Measurements from ENCODE around the gene ABCD1.
"Not testable (repeated sequence)": the region's sequence is repeated elsewhere in the genome, so short reads cannot be mapped to it uniquely, and the experiment has no call there.

ABCD1 gene

GRCh38 chrX:153709726-153710674, 14.7 kb upstream of the ABCD1 start:
- no peak for DNase-seq (ENCODE audit: low spot score)

- DNase-seq (ENCODE audit: low spot score): no peak
Observed at GRCh38 chrX:153714256-153714655, 10.4 kb upstream of the ABCD1 start.

DNA sequence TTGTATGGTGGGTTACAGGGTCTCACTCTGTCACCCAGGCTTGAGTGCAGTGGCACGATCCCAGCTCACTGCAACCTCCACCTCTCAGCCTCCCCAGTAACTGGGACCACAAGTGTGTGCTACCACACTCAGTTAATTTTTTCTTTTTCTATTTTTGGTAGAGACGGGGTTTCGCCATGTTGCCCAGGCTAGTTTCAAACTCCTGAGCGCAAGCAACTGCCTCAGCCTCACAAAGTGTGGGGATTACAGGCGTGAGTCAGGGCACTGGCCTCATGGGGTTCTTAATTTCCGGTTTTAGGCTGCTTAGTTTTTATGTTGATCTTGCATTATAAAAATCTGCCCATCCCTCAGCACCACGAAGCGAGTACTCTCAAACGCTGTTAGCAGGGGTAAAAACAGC, 7.2 kb upstream of the ABCD1 start:
- no peak for DNase-seq (ENCODE audit: low spot score)

DNA sequence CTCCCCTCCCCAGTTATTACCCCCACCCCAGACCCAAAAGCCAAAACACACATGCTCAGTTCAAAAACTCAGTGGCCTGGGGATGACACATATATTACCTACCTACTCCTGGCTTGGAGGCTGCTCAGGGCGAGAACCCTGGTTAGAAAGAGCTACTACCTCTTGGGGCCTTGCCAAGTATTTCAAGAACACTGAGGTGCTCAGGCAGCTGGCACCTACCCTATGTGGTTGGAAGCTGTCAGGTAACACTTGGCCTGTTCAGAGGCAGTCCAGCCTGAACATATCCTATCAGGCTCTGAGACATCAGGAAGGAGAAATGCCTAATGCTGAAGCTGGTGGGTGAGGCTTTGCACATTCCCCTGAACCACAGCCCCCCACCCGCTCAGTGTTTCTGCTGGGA, 5.4 kb upstream of the ABCD1 start:
- no peak for DNase-seq (ENCODE audit: low spot score)

- DNase-seq (ENCODE audit: low spot score): no peak
Observed at GRCh38 chrX:153719701-153720100, 5.0 kb upstream of the ABCD1 start.

DNA sequence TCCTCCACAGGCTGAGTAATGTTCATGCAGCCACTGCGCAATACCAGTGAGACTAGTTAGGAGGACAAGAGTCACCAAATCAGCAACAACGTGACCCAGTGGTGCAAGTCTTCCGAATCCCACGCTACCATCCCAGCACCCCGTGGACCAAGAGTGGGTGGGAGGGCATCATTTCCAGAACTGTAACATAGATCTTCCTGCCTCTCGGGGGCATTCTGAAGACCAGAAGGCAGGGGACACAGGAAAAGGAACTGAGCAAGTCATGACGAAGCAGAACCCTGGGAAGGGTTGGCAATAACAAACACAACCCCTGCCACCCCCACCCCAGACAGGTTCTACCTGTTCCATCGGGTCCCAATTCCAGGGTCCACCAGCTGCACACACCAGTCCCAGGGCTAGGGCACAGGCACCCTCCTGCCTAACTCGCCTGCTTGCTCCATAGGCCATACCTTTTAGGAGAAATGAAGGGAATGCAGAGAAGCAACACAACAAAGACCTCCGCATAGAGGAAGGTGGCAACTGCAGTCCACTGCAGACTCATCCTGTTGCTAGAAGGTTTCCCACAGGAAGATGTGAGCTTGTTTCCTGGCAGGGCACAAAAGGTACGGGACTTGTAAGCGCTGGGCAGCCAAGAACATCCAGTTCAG, 1.8 kb upstream of the ABCD1 start:
- DNase-seq (ENCODE audit: low spot score): no peak

- peak; percentile 32 for DNase-seq (ENCODE audit: low spot score)
Observed at GRCh38 chrX:153723351-153724251, 1.1 kb upstream of the ABCD1 start.

DNA sequence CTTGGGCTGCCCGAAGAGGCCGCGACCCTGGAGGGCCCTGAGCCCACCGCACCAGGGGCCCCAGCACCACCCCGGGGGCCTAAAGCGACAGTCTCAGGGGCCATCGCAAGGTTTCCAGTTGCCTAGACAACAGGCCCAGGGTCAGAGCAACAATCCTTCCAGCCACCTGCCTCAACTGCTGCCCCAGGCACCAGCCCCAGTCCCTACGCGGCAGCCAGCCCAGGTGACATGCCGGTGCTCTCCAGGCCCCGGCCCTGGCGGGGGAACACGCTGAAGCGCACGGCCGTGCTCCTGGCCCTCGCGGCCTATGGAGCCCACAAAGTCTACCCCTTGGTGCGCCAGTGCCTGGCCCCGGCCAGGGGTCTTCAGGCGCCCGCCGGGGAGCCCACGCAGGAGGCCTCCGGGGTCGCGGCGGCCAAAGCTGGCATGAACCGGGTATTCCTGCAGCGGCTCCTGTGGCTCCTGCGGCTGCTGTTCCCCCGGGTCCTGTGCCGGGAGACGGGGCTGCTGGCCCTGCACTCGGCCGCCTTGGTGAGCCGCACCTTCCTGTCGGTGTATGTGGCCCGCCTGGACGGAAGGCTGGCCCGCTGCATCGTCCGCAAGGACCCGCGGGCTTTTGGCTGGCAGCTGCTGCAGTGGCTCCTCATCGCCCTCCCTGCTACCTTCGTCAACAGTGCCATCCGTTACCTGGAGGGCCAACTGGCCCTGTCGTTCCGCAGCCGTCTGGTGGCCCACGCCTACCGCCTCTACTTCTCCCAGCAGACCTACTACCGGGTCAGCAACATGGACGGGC, 579 bp downstream of the ABCD1 start:
- DNase-seq (ENCODE audit: low spot score): no peak

GRCh38 chrX:153725832-153726285, 1.2 kb downstream of the ABCD1 start:
- no peak for DNase-seq (ENCODE audit: low spot score)

- peak; percentile 41 for DNase-seq (ENCODE audit: low spot score)
Observed at GRCh38 chrX:153726286-153727122, 1.8 kb downstream of the ABCD1 start.

DNA sequence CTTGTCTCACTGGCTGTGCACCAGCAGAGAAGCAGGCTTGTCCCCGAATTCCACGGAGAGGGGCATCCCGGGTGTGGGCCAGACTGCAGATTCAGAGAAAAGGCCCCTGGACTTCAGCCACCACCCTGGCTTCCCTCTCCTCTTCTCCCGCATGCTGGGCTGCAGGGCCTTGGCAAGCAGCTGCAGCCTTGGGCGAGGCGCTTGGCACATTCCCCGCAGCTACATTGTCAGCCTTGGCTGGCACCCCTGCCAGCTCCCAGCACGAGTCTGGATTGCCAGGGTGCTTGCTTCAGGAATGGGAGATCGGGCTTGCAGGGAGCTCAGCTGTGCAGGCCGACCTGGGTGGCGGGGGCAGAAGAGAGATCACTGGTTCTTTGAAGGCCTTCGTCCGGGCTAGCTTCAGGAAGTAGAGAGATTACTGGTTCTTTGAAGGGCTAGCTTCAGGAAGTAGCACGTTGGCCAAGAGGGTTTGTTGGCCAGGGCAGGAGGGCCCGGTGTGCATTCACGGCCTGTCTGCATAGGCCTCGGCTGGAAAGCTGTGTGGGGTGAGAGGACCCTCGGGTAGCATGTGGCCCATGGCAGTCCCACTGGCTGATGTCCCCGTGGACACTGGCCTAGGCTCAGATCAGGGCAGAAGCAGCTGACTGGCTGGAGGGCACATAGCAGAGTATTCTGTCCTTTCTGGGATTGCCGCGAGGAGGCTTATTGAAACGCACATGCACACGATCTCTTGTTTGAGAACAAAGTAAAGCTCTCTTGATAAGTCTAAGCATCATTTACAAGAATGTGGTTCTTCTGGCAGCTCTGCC, 2.7 kb downstream of the ABCD1 start:
- no peak for DNase-seq (ENCODE audit: low spot score)

GRCh38 chrX:153728095-153728494, 3.4 kb downstream of the ABCD1 start:
- DNase-seq (ENCODE audit: low spot score): no peak

GRCh38 chrX:153728951-153729631, 4.4 kb downstream of the ABCD1 start:
- DNase-seq (ENCODE audit: low spot score): no peak

DNA sequence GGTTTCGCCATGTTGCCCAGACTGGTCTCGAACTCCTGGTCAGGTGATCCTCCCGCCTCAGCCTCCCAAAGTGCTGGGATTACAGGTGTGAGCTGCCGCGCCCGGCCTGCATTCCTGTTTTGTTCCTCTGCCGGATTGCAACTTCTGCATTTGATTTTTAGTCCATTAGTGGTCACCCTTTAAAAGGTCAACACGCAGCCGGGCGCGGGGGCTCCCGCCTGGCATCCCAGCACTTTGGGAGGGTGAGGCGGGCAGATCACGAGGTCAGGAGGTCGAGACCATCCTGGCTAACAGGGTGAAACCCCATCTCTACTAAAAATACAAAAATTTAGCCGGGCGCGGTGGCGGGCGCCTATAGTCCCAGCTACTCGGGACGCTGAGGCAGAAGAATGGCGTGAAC, 5.5 kb downstream of the ABCD1 start:
- DNase-seq (ENCODE audit: low spot score): not testable (repeated sequence)

- no peak for DNase-seq (ENCODE audit: low spot score)
Observed at GRCh38 chrX:153731117-153731844, 6.6 kb downstream of the ABCD1 start.

GRCh38 chrX:153731845-153732215, 7.2 kb downstream of the ABCD1 start:
- DNase-seq (ENCODE audit: low spot score): no peak

DNA sequence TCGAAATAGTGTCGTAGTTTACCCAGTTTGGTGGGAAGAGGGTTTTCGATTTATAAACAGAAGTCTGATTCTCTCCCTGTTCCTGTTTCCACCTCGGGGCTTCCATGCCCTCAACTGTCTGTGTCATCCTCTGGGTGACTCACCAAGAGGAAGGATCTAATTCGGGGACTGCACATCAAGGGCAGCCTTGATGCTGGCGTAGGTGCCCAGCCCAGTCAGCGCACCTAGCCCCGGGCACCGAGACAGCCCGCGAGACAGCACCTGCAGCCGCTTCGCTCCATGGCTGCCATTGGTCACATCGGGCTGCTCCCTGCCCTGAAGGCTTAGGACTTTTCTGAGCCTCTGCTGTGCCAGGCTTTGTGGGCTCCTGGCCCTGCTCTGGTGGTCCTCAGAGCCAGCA, 7.7 kb downstream of the ABCD1 start:
- no peak for DNase-seq (ENCODE audit: low spot score)

DNA sequence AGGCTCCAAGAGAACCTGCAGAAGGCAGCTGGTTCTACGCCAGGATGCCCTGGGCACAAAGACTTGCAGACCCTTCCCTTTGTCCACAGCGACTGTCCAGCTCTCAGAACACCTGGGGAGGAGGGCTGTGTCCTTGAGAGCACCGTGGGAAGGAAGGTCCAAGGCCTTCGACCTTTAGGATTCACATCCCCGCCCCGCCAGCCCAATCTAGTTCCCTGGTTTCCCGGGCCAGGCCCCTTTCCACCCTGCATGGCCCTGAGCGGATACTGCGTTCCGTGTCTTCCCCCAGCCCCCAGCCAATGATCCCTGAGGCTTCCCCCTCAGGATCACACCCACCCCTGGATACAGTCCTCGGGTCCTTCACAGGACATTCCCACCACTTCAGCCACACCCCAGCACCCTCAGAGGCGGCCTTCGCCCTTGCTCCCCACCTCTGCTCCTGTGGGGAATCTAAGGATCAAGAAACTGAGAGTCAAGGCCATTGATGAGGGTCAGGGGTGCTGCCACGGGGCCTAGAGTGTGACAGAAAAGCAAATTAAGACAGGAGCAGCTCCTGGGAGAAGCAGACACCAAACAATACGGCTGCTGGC, 9.1 kb downstream of the ABCD1 start:
- no peak for DNase-seq (ENCODE audit: low spot score)

Measured in CD4-positive, alpha-beta T cell treated with Interleukin-15 for 4 hours (primary cell).